Measurements from ENCODE around the gene KCNJ2.

DNA sequence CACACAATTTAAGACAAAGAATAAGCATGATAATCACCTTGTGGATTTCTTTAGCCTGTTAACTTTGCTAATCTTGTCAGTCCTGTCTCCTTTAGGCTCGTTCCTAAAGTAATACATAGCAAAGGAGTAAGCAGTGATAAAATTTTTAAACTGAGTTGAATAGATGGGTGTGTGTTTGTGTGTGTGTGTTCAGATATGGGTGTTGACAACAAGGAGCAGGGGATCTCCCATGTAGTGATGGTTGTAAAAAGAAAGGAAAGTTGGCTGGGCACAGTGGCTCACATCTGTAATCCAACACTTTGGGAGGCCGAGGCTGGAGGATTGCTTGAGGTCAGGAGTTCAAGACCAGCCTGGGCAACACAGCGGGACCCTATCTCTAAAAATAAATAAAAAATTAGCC is 44.6 kb upstream of the KCNJ2 start:
- TF ChIP-seq, protein P1, sequence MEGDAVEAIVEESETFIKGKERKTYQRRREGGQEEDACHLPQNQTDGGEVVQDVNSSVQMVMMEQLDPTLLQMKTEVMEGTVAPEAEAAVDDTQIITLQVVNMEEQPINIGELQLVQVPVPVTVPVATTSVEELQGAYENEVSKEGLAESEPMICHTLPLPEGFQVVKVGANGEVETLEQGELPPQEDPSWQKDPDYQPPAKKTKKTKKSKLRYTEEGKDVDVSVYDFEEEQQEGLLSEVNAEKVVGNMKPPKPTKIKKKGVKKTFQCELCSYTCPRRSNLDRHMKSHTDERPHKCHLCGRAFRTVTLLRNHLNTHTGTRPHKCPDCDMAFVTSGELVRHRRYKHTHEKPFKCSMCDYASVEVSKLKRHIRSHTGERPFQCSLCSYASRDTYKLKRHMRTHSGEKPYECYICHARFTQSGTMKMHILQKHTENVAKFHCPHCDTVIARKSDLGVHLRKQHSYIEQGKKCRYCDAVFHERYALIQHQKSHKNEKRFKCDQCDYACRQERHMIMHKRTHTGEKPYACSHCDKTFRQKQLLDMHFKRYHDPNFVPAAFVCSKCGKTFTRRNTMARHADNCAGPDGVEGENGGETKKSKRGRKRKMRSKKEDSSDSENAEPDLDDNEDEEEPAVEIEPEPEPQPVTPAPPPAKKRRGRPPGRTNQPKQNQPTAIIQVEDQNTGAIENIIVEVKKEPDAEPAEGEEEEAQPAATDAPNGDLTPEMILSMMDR (IDR thresholded peaks at IDR 0.05): no peak
- TF ChIP-seq POLR2AphosphoS5 (IDR thresholded peaks at IDR 0.05) (no peak), EP300 (IDR thresholded peaks at IDR 0.05) (no peak), POLR2A (IDR thresholded peaks at IDR 0.05) (no peak)

Measured in stomach (tissue), 4 donors.